ENCODE results near the gene RB1. TPM values are rescaled to one million over a fixed set of nuclear protein-coding genes. Genes with fewer than 3 reads are reported as not detected.

Gene RB1
- total RNA-seq, 2 donors from 2014 or later = 26.5 to 48.1 TPM

DNA sequence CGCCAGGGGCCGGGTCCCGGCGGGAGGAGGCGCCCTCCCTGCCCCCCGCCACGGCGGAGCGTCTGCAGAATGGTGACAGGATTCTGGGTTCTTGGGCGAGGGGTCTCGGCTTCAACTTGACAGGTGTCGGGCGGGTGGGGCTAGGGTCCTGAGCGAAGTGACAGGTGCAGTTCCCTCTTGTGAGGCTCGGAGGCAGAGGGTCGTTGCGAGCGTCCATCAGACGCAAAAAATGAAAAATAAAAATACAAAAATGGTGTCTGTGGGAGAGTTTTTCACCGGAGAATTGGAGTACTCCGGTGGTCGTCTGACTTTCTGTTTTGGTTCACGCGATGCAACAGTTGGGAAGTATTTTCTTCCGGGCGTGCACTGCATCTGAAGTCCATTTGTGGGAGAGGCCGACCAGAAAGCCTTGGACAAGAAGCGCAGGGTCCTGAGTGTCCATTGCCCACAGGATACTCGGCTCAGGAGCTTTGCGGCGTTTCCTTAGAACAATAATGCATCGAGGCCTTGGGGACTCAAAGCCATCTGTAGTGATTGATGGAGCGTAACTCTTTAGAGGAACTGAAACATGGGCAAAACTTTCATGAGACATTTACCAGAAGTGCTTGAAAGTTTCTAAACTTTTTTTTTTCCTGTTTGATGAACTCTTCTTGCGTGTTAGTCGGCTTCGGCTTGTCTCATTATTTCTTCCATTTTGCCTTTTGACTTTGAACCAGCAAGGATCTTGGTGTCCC is 759 bp downstream of the RB1 start:
- Histone ChIP-seq H3K36me3 (no peaks in the 10 kb centered on the region), H3K27me3 (replicated peaks; ENCODE audit: insufficient read depth) (no peaks in the 10 kb centered on the region), H3K4me3 (peak overlapping the region; percentile 100), H3K4me1 (ENCODE audit: control insufficient read depth in 1 of 2, low read depth in 2 of 2) (peaks cover 18 to 19% of the 10 kb centered on the region in 2 donors), H3K9me3 (no peaks in the 10 kb centered on the region), H3K27ac (peak overlapping the region; percentile 97 to 100)
- TF ChIP-seq, protein P1, sequence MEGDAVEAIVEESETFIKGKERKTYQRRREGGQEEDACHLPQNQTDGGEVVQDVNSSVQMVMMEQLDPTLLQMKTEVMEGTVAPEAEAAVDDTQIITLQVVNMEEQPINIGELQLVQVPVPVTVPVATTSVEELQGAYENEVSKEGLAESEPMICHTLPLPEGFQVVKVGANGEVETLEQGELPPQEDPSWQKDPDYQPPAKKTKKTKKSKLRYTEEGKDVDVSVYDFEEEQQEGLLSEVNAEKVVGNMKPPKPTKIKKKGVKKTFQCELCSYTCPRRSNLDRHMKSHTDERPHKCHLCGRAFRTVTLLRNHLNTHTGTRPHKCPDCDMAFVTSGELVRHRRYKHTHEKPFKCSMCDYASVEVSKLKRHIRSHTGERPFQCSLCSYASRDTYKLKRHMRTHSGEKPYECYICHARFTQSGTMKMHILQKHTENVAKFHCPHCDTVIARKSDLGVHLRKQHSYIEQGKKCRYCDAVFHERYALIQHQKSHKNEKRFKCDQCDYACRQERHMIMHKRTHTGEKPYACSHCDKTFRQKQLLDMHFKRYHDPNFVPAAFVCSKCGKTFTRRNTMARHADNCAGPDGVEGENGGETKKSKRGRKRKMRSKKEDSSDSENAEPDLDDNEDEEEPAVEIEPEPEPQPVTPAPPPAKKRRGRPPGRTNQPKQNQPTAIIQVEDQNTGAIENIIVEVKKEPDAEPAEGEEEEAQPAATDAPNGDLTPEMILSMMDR (IDR thresholded peaks at IDR 0.05) = no peak
- ATAC-seq (ENCODE audit: insufficient number of reproducible peaks, low FRiP score, low read depth) (peak; percentile 1), DNase-seq (ENCODE audit: low spot score) (no peak)

DNA sequence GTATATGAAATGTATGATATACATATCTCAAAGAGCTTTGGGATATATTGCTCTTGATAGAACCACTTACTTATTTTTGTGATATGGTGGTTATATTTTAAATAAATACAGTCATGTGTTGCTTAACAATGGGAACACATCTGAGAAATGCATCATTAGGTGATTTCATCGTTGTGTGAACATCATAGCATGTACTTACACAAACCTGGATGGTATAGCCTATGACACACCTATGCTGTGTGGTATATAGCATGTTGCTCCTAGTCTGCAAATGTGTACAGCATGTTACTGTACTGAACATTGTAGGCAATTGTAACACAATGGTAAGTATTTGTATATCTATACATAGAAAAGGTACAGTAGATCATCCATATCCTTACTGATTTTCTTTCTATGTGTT is 7.7 kb downstream of the RB1 start:
- no peaks in the 10 kb centered on the region for H3K9me3 ChIP-seq
- H3K36me3 ChIP-seq = no peaks in the 10 kb centered on the region
- no peak overlapping the region for H3K27ac ChIP-seq
- DNase-seq (ENCODE audit: low spot score) (no peak), ATAC-seq (ENCODE audit: insufficient number of reproducible peaks, low FRiP score, low read depth) (no peak)
- H3K27me3 ChIP-seq (replicated peaks; ENCODE audit: insufficient read depth) = no peaks in the 10 kb centered on the region
- TF ChIP-seq, protein P1 (IDR thresholded peaks at IDR 0.05) = no peak
- H3K4me3 ChIP-seq = no peak overlapping the region
- H3K4me1 ChIP-seq (ENCODE audit: control insufficient read depth in 1 of 2, low read depth in 2 of 2) = peaks cover 5 to 14% of the 10 kb centered on the region in 2 donors

DNA sequence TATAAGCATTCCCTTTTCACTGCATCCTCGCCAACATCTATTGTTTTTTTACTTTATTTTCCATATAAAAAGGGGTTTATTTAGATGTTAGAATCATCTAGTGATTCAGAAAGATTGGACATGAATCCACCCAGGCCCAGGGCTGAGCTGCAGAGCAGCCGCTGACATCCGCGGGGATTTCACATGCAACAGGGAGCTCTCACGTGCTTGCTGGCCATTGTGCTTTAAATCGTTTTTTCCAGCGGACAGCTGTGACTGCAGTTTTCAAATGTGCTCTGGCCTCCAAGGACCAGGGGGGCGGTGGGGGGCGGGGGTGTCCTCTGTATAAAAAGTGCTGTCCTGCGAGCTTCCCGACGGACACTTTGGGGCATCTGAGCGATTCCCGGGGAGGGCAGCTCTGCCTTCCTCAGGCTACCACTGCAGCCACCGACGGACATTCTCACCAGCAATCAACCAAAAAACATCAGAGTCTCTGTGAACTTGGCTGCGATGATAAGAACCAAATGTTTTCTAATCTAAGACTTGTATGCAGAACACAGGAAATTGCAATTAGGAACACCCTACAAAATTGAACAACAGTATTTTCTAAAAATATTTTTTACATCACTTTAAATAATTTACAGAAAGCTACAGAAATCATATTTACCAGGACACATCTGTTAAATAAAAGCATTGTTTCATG is 12.6 kb downstream of the RB1 start:
- DNase-seq (ENCODE audit: low spot score) (no peak), ATAC-seq (ENCODE audit: insufficient number of reproducible peaks, low FRiP score, low read depth) (no peak)
- TF ChIP-seq, protein P1 (IDR thresholded peaks at IDR 0.05) = no peak
- Histone ChIP-seq H3K9me3 (no peaks in the 10 kb centered on the region), H3K27me3 (replicated peaks; ENCODE audit: insufficient read depth) (no peaks in the 10 kb centered on the region), H3K36me3 (no peaks in the 10 kb centered on the region), H3K4me3 (no peak overlapping the region), H3K4me1 (ENCODE audit: control insufficient read depth in 1 of 2, low read depth in 2 of 2) (peaks cover 0 to 9% of the 10 kb centered on the region in 2 donors), H3K27ac (no peak overlapping the region)

DNA sequence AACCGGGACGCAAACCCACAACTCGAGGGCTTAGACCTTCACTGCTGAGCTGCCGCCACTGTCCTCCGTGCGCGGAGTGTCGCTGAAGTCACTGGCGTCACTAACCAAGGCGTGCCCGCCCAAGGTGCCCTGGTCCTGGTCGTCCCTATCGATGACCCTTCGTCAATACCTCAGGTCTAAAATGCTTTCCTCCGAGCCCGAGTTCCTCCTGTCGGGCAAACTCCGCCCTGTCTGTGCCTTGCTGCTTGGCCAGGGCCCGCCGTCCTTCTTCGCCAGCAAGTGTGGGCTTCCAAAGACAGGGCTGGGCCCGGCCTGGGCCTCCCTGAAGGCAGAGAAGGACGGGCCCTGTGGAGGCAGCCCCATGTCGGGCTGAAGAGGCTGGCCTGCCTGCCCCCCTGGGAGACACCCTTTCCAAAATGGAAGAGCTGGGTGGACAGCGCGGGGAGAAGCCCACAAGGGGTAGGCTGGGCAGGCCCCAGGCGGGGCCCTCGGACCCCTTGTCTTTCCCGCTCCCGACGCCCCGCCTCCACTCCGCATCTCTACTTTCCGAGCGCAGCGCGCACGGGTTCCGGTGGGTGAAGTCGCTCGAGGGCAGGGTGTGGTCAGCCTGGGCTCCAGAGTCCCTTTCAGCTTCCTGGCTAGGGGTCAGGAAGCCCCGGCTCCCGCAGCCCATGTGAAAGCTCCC is 13.4 kb downstream of the RB1 start:
- H3K27ac ChIP-seq = no peak overlapping the region
- peaks cover under 1% of the 10 kb centered on the region for H3K9me3 ChIP-seq
- DNase-seq (ENCODE audit: low spot score) (no peak), ATAC-seq (ENCODE audit: insufficient number of reproducible peaks, low FRiP score, low read depth) (no peak)
- TF ChIP-seq, protein P1 (IDR thresholded peaks at IDR 0.05) = no peak
- no peaks in the 10 kb centered on the region for H3K36me3 ChIP-seq
- H3K4me3 ChIP-seq = no peak overlapping the region
- peaks cover 0 to 9% of the 10 kb centered on the region in 2 donors for H3K4me1 ChIP-seq (ENCODE audit: control insufficient read depth in 1 of 2, low read depth in 2 of 2)
- H3K27me3 ChIP-seq (replicated peaks; ENCODE audit: insufficient read depth) = no peaks in the 10 kb centered on the region
